Panc1 (cell line): ENCODE data around the gene LRFN3. TPM values are rescaled to one million over a fixed set of nuclear protein-coding genes. Genes with fewer than 3 reads are reported as not detected.

Experiments used
- ATAC-seq: fragments of 200-7000 bp; cut with Tn5 transposase; 2 replicates; pipeline ENCODE4 v1.9.1; 2020; ENCODE audit warnings: mild to moderate bottlenecking, moderate library complexity
- BruUV-seq: library from RNA; stranded (reverse); fragments of 400-500 nt; replicated peaks from 2 replicates; lab custom pipeline; 2021; lab: Mats Ljungman, UMichigan
- CTCF ChIA-PET: fragments of 300-600 bp; sonication (Branson Sonifier 250); formaldehyde crosslinking; loops from one replicate; lab custom pipeline; 2022; ENCODE audit warnings: antibody characterized with exemption; lab: Charles Lee
- POLR2A ChIA-PET: fragments of 300-600 bp; sonication (Branson Sonifier 250); formaldehyde crosslinking; loops from one replicate; lab custom pipeline; 2022; ENCODE audit warnings: antibody characterized with exemption; lab: Charles Lee
- DNase-seq: peaks from one replicate; pipeline ENCODE4 v3.0.0-alpha.2; 2010; ENCODE audit warnings: low read depth, low spot score
- H3K27ac ChIP-seq: 2 replicates; pipeline ENCODE4 v1.5.1; 2011; ENCODE audit warnings: mild to moderate bottlenecking, low read length, inconsistent platforms
- H3K27me3 ChIP-seq: fragments of 200-500 bp; sonication (Bioruptor generic); 2 replicates; pipeline ENCODE4 v1.6.0; 2014; ENCODE audit warnings: low read length, inconsistent platforms; ENCODE audit not compliant: control insufficient read depth, insufficient read depth
- H3K36me3 ChIP-seq: fragments of 200-500 bp; sonication (Bioruptor generic); 2 replicates; pipeline ENCODE4 v1.5.1; 2014; ENCODE audit warnings: inconsistent platforms, mild to moderate bottlenecking, low read length, moderate library complexity; ENCODE audit not compliant: control insufficient read depth, insufficient read depth
- H3K4me1 ChIP-seq: 2 replicates; pipeline ENCODE4 v1.5.1; 2011; ENCODE audit warnings: inconsistent platforms, mild to moderate bottlenecking, low read length, moderate library complexity; ENCODE audit not compliant: control insufficient read depth, insufficient read depth
- H3K4me3 ChIP-seq, 2 experiments: 2 replicates each; pipeline ENCODE4 v1.5.1; 2011 to 2012; ENCODE audit warnings: low read depth in 2 of 2, low read length in 2 of 2, mild to moderate bottlenecking in 2 of 2, inconsistent platforms in 1 of 2, moderate library complexity in 1 of 2
- H3K9me3 ChIP-seq: fragments of 200-500 bp; sonication (Bioruptor generic); 2 replicates; pipeline ENCODE4 v1.5.1; 2014; ENCODE audit warnings: low read depth, mild to moderate bottlenecking, inconsistent platforms, low read length, moderate library complexity; ENCODE audit not compliant: control insufficient read depth, insufficient read depth
- CTCF ChIP-seq: fragments of 450-650 bp; IDR thresholded peaks from 2 replicates; pipeline ENCODE4 v1.5.1; 2017; ENCODE audit warnings: mild to moderate bottlenecking
- POLR2AphosphoS5 ChIP-seq: IDR thresholded peaks from 2 replicates; pipeline ENCODE4 v1.6.1; 2012; ENCODE audit warnings: mild to moderate bottlenecking, low read depth, low read length, moderate library complexity
- SIN3A ChIP-seq: IDR thresholded peaks from 2 replicates; pipeline ENCODE4 v1.6.1; 2012; ENCODE audit warnings: low read depth, mild to moderate bottlenecking, low read length, moderate library complexity, borderline replicate concordance; ENCODE audit not compliant: insufficient read depth
- TCF7L2 ChIP-seq: IDR thresholded peaks from 2 replicates; pipeline ENCODE4 v1.6.1; 2011; ENCODE audit warnings: mild to moderate bottlenecking, low read depth, low read length, inconsistent platforms
- in situ Hi-C: cut with HindIII; loops from 2 replicates; pipeline ENCODE4 v1.10.0; 2016; ENCODE audit warnings: low sequenced_read_pairs, low pct_unique_long_range_greater_than_20kb
- intact Hi-C: fragments of 100-400 bp; cut with micrococcal nuclease; formaldehyde crosslinking; loops from one replicate; pipeline ENCODE4 v1.10.0; 2022; ENCODE audit not compliant: unreplicated experiment
- total RNA-seq: library from RNA; stranded (reverse); gene quantifications from one replicate; pipeline ENCODE4 v1.2.1, GENCODE V29; 2021; ENCODE audit not compliant: unreplicated experiment
- TF ChIP-seq, protein P1 (sequence below), 2 experiments: IDR thresholded peaks; 2 replicates each; pipeline ENCODE4 v1.6.1; 2011 to 2012; ENCODE audit warnings: low read depth in 2 of 2, control low read depth in 1 of 2, low read length in 1 of 2, mild to moderate bottlenecking in 1 of 2, moderate library complexity in 1 of 2; ENCODE audit not compliant: insufficient read depth in 1 of 2

LRFN3 gene
- total RNA-seq, 1 experiment from 2014 or later, result 16.7 TPM

GRCh38 chr19:35904311-35905068 is 31.7 kb upstream of the LRFN3 start:
- BruUV-seq, result no TSS peak
- POLR2A ChIA-PET, result no interaction called here
- no peak for TF ChIP-seq TCF7L2
- TF ChIP-seq, protein P1, sequence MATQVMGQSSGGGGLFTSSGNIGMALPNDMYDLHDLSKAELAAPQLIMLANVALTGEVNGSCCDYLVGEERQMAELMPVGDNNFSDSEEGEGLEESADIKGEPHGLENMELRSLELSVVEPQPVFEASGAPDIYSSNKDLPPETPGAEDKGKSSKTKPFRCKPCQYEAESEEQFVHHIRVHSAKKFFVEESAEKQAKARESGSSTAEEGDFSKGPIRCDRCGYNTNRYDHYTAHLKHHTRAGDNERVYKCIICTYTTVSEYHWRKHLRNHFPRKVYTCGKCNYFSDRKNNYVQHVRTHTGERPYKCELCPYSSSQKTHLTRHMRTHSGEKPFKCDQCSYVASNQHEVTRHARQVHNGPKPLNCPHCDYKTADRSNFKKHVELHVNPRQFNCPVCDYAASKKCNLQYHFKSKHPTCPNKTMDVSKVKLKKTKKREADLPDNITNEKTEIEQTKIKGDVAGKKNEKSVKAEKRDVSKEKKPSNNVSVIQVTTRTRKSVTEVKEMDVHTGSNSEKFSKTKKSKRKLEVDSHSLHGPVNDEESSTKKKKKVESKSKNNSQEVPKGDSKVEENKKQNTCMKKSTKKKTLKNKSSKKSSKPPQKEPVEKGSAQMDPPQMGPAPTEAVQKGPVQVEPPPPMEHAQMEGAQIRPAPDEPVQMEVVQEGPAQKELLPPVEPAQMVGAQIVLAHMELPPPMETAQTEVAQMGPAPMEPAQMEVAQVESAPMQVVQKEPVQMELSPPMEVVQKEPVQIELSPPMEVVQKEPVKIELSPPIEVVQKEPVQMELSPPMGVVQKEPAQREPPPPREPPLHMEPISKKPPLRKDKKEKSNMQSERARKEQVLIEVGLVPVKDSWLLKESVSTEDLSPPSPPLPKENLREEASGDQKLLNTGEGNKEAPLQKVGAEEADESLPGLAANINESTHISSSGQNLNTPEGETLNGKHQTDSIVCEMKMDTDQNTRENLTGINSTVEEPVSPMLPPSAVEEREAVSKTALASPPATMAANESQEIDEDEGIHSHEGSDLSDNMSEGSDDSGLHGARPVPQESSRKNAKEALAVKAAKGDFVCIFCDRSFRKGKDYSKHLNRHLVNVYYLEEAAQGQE (IDR thresholded peaks at IDR 0.05; ENCODE audit: insufficient read depth in 1 of 2, low read depth in 2 of 2, low read length in 1 of 2), result no peak
- no peak for TF ChIP-seq POLR2AphosphoS5
- TF ChIP-seq CTCF, result no peak
- TF ChIP-seq SIN3A, result no peak
- intact Hi-C loops, result no loop called here
- Histone ChIP-seq H3K9me3 (no peaks in the 10 kb centered on the region), H3K36me3 (no peaks in the 10 kb centered on the region), H3K27me3 (no peaks in the 10 kb centered on the region), H3K4me1 (peaks cover 17% of the 10 kb centered on the region), H3K27ac (no peak overlapping the region), H3K4me3 (no peak overlapping the region)
- in situ Hi-C loops, result loop anchor here (10.0 kb wide), 1 partner anchor 70 kb away; no protein-coding TSS in a partner anchor
- ATAC-seq, result no peak
- CTCF ChIA-PET, result no interaction called here
- DNase-seq, result no peak

DNA sequence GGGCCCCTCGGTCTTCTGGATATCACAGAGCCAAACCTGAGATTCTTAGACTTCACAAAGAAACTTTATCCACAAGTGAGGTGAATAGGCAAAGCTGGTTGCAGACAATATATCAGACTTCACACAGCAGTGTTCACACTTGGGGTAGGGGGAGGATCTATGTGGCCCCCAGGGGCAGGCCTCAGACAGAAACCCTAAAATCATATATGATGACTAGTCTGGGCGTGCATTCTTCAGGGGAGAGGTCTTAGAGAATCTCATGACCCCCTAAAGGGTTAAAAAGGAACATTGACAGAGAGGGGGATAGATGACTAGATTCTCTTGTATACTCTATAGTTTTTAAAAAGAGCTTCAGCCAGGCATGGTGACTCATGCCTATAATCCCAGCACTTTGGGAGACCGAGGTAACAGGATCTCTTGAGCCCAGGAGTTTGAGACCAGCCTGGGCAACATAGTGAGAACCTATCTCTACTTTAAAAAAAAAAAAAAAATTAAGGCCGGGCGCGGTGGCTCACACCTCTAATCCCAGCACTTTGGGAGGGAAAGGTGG is 30.9 kb upstream of the LRFN3 start:
- TF ChIP-seq POLR2AphosphoS5, result no peak
- TF ChIP-seq TCF7L2, result no peak
- no peak for TF ChIP-seq CTCF
- TF ChIP-seq SIN3A, result no peak
- TF ChIP-seq, protein P1 (IDR thresholded peaks at IDR 0.05; ENCODE audit: insufficient read depth in 1 of 2, low read depth in 2 of 2, low read length in 1 of 2), result no peak
- Histone ChIP-seq H3K4me3 (no peak overlapping the region), H3K4me1 (peaks cover 17% of the 10 kb centered on the region), H3K9me3 (no peaks in the 10 kb centered on the region), H3K27ac (0 out of 2 replicates have a peak overlapping the region, but pooled peaks have one; percentile 6), H3K27me3 (no peaks in the 10 kb centered on the region), H3K36me3 (no peaks in the 10 kb centered on the region)
- DNase-seq, result no peak
- POLR2A ChIA-PET, result interaction anchor here (0.7 kb wide), 1 partner anchor 161 kb away, joined by 3 read pairs; no protein-coding TSS in a partner anchor
- no peak for ATAC-seq
- CTCF ChIA-PET, result no interaction called here
- intact Hi-C loops (no loop called here), in situ Hi-C loops (loop anchor here (10.0 kb wide), 1 partner anchor 70 kb away; no protein-coding TSS in a partner anchor)
- BruUV-seq, result no TSS peak
